ENCODE results near the gene RGS1. TPM values are rescaled to one million over a fixed set of nuclear protein-coding genes. Genes with fewer than 3 reads are reported as not detected.

The RGS1 gene
- not detected in 2 replicates for total RNA-seq

GRCh38 chr1:192575499-192576189 lies at the start of gene RGS1:
TSS of gene RGS1 (plus strand) at chr1:192575773. CDS start at chr1:192575793, 20 bp downstream.

Other genes starting within 250 kb of the RGS1 start
- not detected in 2 replicates for gene RGS13, start 60.4 kb downstream of the RGS1 start, total RNA-seq
- gene RGS2, start 233.3 kb downstream of the RGS1 start, total RNA-seq = 188 and 231 TPM in 2 replicates